ENCODE data around the gene PYM1.

PYM1 gene

DNA sequence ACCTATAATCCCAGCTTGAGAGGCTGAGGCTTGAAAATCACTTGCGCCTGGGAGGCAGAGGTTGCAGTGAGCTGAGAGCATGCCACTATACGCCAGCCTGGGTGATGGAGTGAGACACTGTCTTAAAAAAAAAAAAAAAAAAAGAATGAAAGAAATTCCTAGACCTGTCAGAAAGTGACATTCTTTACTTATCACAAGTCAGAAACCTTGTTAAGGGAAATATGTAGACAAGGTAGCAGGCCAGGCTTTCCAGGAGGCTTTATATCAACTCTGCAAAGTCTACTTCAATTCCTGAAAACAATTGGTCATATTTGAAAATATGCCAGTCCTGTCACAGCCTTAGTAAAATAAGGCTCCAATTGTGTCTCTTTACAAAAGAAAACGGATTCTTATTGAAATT is 65.8 kb downstream of the PYM1 start:
- no peak overlapping the region for H3K27ac ChIP-seq
- H3K4me3 ChIP-seq = no peak overlapping the region

- Histone ChIP-seq H3K4me3 (no peak overlapping the region), H3K27ac (no peak overlapping the region)
These were observed 66.3 kb downstream of the PYM1 start for GRCh38 chr12:55861396-55861795.

GRCh38 chr12:55852740-55853139 is 75.0 kb downstream of the PYM1 start:
- H3K27ac ChIP-seq = no peak overlapping the region
- H3K4me3 ChIP-seq = no peak overlapping the region
